K562 (cell line): ENCODE measurements around the gene ZNF326. TPM values are rescaled to one million over a fixed set of nuclear protein-coding genes. Genes with fewer than 3 reads are reported as not detected.

ENCODE experiments used
- CHD4 ChIP-seq: fragments of 200-600 bp; sonication (generic); IDR thresholded peaks from 3 replicates; pipeline ENCODE4 v1.6.1; 2012; ENCODE audit warnings: low read depth, mild to moderate bottlenecking, mixed read lengths, low read length, inconsistent platforms; ENCODE audit not compliant: insufficient read depth, insufficient replicate concordance, poor library complexity, severe bottlenecking
- ETV1 ChIP-seq: fragments of 450-650 bp; conservative IDR thresholded peaks from 2 replicates; pipeline ENCODE4 v1.6.1; 2016; ENCODE audit warnings: missing genetic modification characterization, control low read depth, low read depth, missing compliant biosample characterization
- ID3 ChIP-seq, 2 experiments: fragments of 250-450 bp in 1 of 2; fragments of 450-650 bp in 1 of 2; sonication (Bioruptor Pico) in 1 of 2; IDR thresholded peaks; 2 replicates each; pipeline versions ENCODE4 v1.6.1 to v1.8.0; 2016 to 2021; ENCODE audit warnings: mild to moderate bottlenecking in 2 of 2, moderate library complexity in 2 of 2, missing compliant biosample characterization in 1 of 2, missing genetic modification characterization in 1 of 2
- NFRKB ChIP-seq: fragments of 450-650 bp; IDR thresholded peaks from 2 replicates; pipeline ENCODE4 v1.6.1; 2016; ENCODE audit warnings: low read depth
- THRA ChIP-seq: fragments of 450-650 bp; IDR thresholded peaks from 2 replicates; pipeline ENCODE4 v1.6.1; 2017; ENCODE audit warnings: mild to moderate bottlenecking, moderate library complexity
- ZBTB11 ChIP-seq, 3 experiments: fragments of 200-800 bp in 1 of 3; fragments of 250-450 bp in 1 of 3; fragments of 450-650 bp in 1 of 3; sonication (Bioruptor Pico) in 1 of 3; sonication (Bioruptor generic) in 1 of 3; formaldehyde crosslinking in 1 of 3; IDR thresholded peaks; 2 replicates each; pipeline versions ENCODE4 v1.6.1 to v1.8.0; 2016 to 2022; ENCODE audit warnings: mild to moderate bottlenecking in 2 of 3, missing genetic modification characterization in 2 of 3, missing compliant biosample characterization in 1 of 3, moderate library complexity in 1 of 3
- ZBTB40 ChIP-seq, 2 experiments: fragments of 450-650 bp in 1 of 2; sonication (generic) in 1 of 2; formaldehyde crosslinking in 1 of 2; IDR thresholded peaks; 2 replicates each; pipeline versions ENCODE4 v1.7.1 to v1.9.0; 2016 to 2022; ENCODE audit warnings: inconsistent platforms in 1 of 2, mild to moderate bottlenecking in 1 of 2, missing genetic modification reagents in 1 of 2
- ZNF354B ChIP-seq: fragments of 250-450 bp; sonication (Bioruptor Pico); IDR thresholded peaks from 2 replicates; pipeline ENCODE4 v1.4.0; 2020
- ZNF41 ChIP-seq: fragments of 250-450 bp; sonication (Bioruptor Pico); conservative IDR thresholded peaks from 2 replicates; pipeline ENCODE4 v1.4.0; 2020; ENCODE audit warnings: mild to moderate bottlenecking
- ZNF431 ChIP-seq: sonication (generic); formaldehyde crosslinking; IDR thresholded peaks from 2 replicates; pipeline ENCODE4 v1.8.0; 2022; ENCODE audit warnings: mild to moderate bottlenecking, missing genetic modification reagents
- polyA plus RNA-seq, 8 experiments: library from polyadenylated mRNA; depleted of rRNA in 4 of 8; stranded (reverse) in 5 of 8; unstranded in 3 of 8; fragments of >200 nt; fragmentation: Nextera tagmentation in 2 of 8; fragmentation: Illumina TruSeq in 1 of 8; extraction: Ambion mirVana in 2 of 8; extraction: Trizol in 1 of 8; gene quantifications; 2 replicates each; pipeline versions ENCODE4 v1.2.1 to v1.2.3, GENCODE V29; 2011 to 2014; ENCODE audit warnings: inconsistent platforms in 1 of 8, missing spikeins in 1 of 8
- total RNA-seq, 7 experiments: library from RNA; depleted of rRNA in 6 of 7; stranded (reverse); fragments of >200 nt in 6 of 7; fragmentation: Illumina TruSeq in 2 of 7; extraction: Trizol in 2 of 7; gene quantifications; 2 replicates each; pipeline versions ENCODE4 v1.2.1 to v1.2.3, GENCODE V29; 2011 to 2021; ENCODE audit warnings: low replicate concordance in 1 of 7

ZNF326 gene
- total and polyA plus RNA-seq, 9 of the 15 experiments (the other 6 are each of a cell fraction or from before 2014, with no cell fraction given): 7.2 to 33.2 (median 20.1) TPM

- TF ChIP-seq ZBTB40 (IDR thresholded peaks at IDR 0.05) (peak; percentile 36), ZBTB40 (CRISPR knock-in tag; IDR thresholded peaks at IDR 0.05) (no peak), ETV1 (no peak), ZNF354B (no peak), CHD4 (no peak), ZBTB11 (CRISPR knock-in tag; IDR thresholded peaks at IDR 0.05) (peak in 1 of 3 experiments; percentile 92; a peak in 2 of 6 replicates), ID3 (CRISPR knock-in tag; IDR thresholded peaks at IDR 0.05) (no peak), ID3 (tag; IDR thresholded peaks at IDR 0.05) (no peak), NFRKB (peak; percentile 94), ZNF431 (CRISPR knock-in tag) (no peak), ZNF41 (CRISPR knock-in tag) (no peak), THRA (no peak)
Measured at GRCh38 chr1:89994805-89995597, at the start of gene ZNF326 (continued).
